ENCODE data around the gene RAPGEF4. TPM values are rescaled to one million over a fixed set of nuclear protein-coding genes. Genes with fewer than 3 reads are reported as not detected.

Gene RAPGEF4
- total RNA-seq, 1 experiment from 2014 or later, result 2.2 TPM

- Mint-ChIP-seq H3K4me3 (no peak overlapping the region), H3K27ac (no peak overlapping the region), H3K27me3 (ENCODE audit: low read depth) (no peaks in the 10 kb centered on the region), H3K9me3 (no peaks in the 10 kb centered on the region), H3K36me3 (no peaks in the 10 kb centered on the region), H3K4me1 (peaks cover 30% of the 10 kb centered on the region)
- ATAC-seq (no peak), DNase-seq (ENCODE audit: low spot score) (no peak)
- CTCF ChIA-PET, result interaction anchor here (0.7 to 2.7 kb wide), 27 partner anchors 8 to 1277 kb away, joined by 3 to 26 read pairs (median 5); no protein-coding TSS in a partner anchor
- POLR2A ChIA-PET, result no interaction called here
- no peak for TF ChIP-seq ERG (CRISPR knock-in tag; IDR thresholded peaks at IDR 0.05)
- no peak for TF ChIP-seq ZNF416 (CRISPR knock-in tag; IDR thresholded peaks at IDR 0.05)
- TF ChIP-seq ZNF532 (CRISPR knock-in tag; IDR thresholded peaks at IDR 0.05; ENCODE audit: borderline replicate concordance), result no peak
- no peak for TF ChIP-seq E2F1 (CRISPR knock-in tag; IDR thresholded peaks at IDR 0.05)
- no peak for TF ChIP-seq STAT6 (CRISPR knock-in tag; conservative IDR thresholded peaks at IDR 0.05; ENCODE audit: low read depth)
- no peak for TF ChIP-seq ZNF396 (CRISPR knock-in tag; IDR thresholded peaks at IDR 0.05; ENCODE audit: borderline replicate concordance)
- TF ChIP-seq MLX (CRISPR knock-in tag; IDR thresholded peaks at IDR 0.05), result no peak
- TF ChIP-seq ATF6 (CRISPR knock-in tag; IDR thresholded peaks at IDR 0.05), result no peak
- TF ChIP-seq PRRX2 (CRISPR knock-in tag; IDR thresholded peaks at IDR 0.05), result no peak
- TF ChIP-seq ESRRA (CRISPR knock-in tag; IDR thresholded peaks at IDR 0.05; ENCODE audit: borderline replicate concordance), result no peak
- no peak for TF ChIP-seq NFATC4 (CRISPR knock-in tag; IDR thresholded peaks at IDR 0.05)
- TF ChIP-seq PREB (CRISPR knock-in tag; IDR thresholded peaks at IDR 0.05; ENCODE audit: borderline replicate concordance), result no peak
- TF ChIP-seq ATF1 (CRISPR knock-in tag; IDR thresholded peaks at IDR 0.05), result no peak
- TF ChIP-seq ZNF423 (CRISPR knock-in tag; IDR thresholded peaks at IDR 0.05), result no peak
- no peak for TF ChIP-seq OVOL2 (CRISPR knock-in tag; IDR thresholded peaks at IDR 0.05; ENCODE audit: borderline replicate concordance)
- TF ChIP-seq ZNF317 (CRISPR knock-in tag; IDR thresholded peaks at IDR 0.05; ENCODE audit: borderline replicate concordance, low read depth), result no peak
- no peak for TF ChIP-seq IRF2 (CRISPR knock-in tag; IDR thresholded peaks at IDR 0.05; ENCODE audit: borderline replicate concordance, low read depth)
- TF ChIP-seq GRHL2 (CRISPR knock-in tag; IDR thresholded peaks at IDR 0.05; ENCODE audit: insufficient replicate concordance, severe bottlenecking), result no peak
Measured at GRCh38 chr2:173091910-173092309, 356.3 kb downstream of the RAPGEF4 start.
